GM21381 (cell line): Measurements from ENCODE around the gene ADD1.
A peak's percentile ranks its signal among the peaks of the same experiment; 100 is the strongest.

Source experiments
- ATAC-seq: cut with Tn5 transposase; IDR thresholded peaks from one replicate; pipeline ENCODE4 v1.9.1; 2021; ENCODE audit warnings: mild to moderate bottlenecking, moderate library complexity; ENCODE audit not compliant: unreplicated experiment

Gene ADD1

GRCh38 chr4:2961811-2962441, 118.3 kb downstream of the ADD1 start:
- ATAC-seq = no peak

- ATAC-seq = peak; percentile 28
Measured at GRCh38 chr4:2962614-2963174, 119.0 kb downstream of the ADD1 start.

- ATAC-seq = peak; percentile 91
Measured at GRCh38 chr4:2963175-2963965, 119.7 kb downstream of the ADD1 start, which contains the start of the genes GRK4 and NOP14. GRK4 (plus strand) TSS chr4:2963571; CDS start chr4:2964071, 500 bp downstream. NOP14 (minus strand) TSS chr4:2963406; CDS start chr4:2963319, 87 bp downstream.

DNA sequence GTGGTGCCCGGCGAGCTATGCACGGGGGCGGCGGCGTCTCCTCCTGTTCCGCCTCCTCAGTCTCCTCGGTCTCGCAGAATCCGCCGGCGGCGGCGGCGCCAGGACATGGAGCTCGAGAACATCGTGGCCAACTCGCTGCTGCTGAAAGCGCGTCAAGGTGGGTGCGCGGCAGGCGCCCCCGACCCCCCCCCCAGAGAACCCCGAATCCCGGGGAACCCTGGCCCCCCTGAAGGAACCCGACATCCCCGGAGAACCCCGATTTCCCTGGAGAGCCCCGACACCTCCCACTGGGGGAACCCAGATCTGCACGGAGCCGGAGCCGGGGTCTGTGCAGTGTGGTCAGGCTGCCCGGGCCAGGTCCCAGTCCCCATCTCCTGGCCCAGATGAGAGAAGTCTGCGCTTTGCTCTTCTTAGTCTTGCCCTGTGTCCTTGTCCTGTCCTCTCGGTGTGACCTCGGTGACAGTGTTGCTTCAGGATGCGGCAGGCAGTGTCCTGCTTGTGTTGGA, 120.4 kb downstream of the ADD1 start:
- ATAC-seq = peak; percentile 29

- no peak for ATAC-seq
Measured at GRCh38 chr4:2964706-2965258, 121.1 kb downstream of the ADD1 start.

DNA sequence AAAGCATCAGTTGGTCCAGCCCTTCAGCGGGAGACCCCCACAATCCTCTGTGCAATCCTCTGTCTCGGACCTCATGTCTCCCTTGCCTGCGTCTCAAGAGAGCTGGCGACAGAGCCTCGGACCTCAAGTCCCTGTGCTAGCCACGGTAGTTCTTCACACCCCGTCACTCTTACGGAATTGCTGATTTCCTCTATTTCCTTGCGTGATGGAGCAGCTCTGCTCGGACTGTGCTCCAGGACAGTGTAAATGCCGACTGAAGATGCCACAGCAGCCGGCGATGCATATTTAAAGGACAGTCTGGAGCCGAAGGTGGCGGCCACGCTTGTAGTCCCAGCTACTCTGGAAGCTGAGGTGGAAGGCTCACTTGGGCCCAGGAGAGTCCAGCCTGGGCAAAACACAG, 121.6 kb downstream of the ADD1 start:
- no peak for ATAC-seq

GRCh38 chr4:2968381-2968780, 124.7 kb downstream of the ADD1 start:
- no peak for ATAC-seq

DNA sequence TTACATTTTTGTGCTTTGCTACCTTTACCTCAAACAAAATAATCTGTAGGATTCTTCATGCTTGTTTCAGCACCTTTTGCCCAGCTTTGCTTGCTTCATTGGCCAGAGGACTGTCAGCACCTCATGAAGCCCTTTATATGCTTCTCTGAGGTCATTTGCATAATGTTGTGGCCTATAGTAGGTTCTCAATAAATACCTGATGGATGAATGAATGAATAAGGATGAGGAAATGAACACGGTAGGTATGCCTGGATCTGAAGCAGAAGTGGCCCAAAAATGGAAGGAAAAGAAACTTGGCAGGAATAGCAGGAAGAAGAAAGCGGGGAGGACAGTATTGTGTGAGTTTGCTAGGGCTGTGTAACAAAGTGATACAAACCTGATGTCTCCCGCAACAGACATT, 127.6 kb downstream of the ADD1 start:
- ATAC-seq = no peak

GRCh38 chr4:2977211-2978088, 133.8 kb downstream of the ADD1 start:
- no peak for ATAC-seq
